Measurements from ENCODE around the gene ARL6IP4.
A peak's percentile ranks its signal among the peaks of the same experiment; 100 is the strongest.

ARL6IP4 gene

DNA sequence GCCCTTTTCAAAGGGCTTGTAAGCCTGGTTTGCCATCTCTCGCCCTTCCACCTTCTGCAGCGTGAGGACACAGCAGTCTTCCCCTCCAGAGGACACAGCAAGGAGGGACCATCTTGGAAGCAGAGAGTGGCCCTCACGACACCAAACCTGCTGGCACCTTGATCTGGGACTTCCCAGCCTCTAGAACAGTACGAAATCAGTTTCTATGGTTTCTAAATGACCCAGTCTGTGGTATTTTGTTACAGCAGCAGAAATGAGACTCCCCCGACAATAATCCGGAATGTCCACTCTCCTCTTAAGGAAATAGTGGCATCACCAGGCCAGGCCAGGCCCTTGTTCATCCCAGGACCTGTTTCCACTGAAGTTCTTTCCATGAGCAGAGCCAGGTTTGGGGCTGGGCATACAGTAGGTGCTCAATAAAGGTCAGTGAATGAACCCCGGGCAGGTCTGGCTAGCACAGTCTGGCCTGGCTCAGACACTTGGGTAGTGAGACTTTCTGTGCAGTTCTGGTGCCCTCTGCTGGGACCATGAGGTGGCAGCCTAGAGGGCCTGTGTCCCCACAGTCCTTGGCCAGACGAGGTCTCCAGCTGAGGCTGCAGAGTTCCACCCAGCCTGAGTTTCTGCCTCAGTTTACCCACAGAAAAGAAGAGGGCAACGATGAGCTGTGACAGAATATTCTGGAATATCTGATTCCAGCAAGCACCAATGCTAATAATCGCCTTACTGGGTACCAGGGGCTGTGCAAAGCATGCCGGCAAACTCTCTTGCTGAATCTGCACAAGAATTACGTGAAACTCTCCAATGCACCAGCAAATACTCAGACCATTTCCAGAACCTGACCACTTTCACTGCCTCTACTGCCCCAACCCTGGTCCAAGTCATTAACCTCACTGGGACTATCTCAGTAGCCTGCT lies 28.2 kb upstream of the ARL6IP4 start:
- DNase-seq (ENCODE audit: extremely low read depth, insufficient read length): no peak
- Histone ChIP-seq H3K4me3 (replicated peaks; ENCODE audit: low read depth, low read length) (no peak overlapping the region), H3K27me3 (replicated peaks; ENCODE audit: control insufficient read depth, insufficient read depth, low read length) (no peaks in the 10 kb centered on the region), H3K36me3 (ENCODE audit: control insufficient read depth, insufficient read depth, low read length) (no peaks in the 10 kb centered on the region)
- TF ChIP-seq, protein P1, sequence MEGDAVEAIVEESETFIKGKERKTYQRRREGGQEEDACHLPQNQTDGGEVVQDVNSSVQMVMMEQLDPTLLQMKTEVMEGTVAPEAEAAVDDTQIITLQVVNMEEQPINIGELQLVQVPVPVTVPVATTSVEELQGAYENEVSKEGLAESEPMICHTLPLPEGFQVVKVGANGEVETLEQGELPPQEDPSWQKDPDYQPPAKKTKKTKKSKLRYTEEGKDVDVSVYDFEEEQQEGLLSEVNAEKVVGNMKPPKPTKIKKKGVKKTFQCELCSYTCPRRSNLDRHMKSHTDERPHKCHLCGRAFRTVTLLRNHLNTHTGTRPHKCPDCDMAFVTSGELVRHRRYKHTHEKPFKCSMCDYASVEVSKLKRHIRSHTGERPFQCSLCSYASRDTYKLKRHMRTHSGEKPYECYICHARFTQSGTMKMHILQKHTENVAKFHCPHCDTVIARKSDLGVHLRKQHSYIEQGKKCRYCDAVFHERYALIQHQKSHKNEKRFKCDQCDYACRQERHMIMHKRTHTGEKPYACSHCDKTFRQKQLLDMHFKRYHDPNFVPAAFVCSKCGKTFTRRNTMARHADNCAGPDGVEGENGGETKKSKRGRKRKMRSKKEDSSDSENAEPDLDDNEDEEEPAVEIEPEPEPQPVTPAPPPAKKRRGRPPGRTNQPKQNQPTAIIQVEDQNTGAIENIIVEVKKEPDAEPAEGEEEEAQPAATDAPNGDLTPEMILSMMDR (IDR thresholded peaks at IDR 0.05; ENCODE audit: insufficient read depth, low read length, poor library complexity, severe bottlenecking): peak; percentile 91

DNA sequence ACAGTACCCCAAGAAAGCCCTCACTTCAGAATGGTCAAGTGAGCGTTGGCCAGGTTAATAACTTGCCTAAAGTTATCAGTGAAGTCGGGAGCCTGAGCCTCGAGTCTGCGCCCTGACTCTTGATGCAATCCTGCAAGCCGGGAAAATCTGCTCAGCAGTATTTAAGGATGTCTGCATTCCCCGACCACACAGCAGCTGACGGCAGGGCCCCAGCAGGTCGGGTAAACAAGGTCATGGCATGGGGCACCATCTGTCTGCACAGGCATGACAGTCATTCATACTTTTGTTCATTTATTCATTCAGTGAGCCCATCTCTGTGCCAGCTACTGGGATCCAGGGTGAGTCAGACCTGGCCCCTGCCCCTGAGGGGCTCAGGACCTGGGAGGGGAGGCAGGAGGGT lies 25.3 kb upstream of the ARL6IP4 start:
- TF ChIP-seq, protein P1 (IDR thresholded peaks at IDR 0.05; ENCODE audit: insufficient read depth, low read length, poor library complexity, severe bottlenecking): no peak
- H3K27me3 ChIP-seq (replicated peaks; ENCODE audit: control insufficient read depth, insufficient read depth, low read length): no peaks in the 10 kb centered on the region
- H3K36me3 ChIP-seq (ENCODE audit: control insufficient read depth, insufficient read depth, low read length): no peaks in the 10 kb centered on the region
- no peak overlapping the region for H3K4me3 ChIP-seq (replicated peaks; ENCODE audit: low read depth, low read length)
- DNase-seq (ENCODE audit: extremely low read depth, insufficient read length): no peak

DNA sequence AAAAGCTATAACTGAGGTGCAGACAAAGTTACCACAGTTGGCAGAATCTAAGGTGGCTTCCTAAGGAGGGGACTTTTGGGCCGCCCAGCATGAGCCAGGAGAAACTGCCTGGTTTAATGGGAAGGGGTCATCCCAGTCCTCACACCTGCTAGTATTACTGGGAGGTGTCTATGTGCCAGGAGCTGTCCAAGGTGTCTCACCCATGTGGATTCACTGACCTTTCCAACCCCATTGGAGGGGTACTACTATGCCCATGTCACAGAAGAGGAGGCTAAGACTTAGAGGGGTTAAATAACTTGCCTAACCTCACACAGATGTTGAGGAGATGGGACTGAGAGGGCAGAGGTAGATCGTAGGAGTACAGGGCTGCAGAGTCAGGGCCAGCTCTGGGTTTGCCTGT lies 24.4 kb upstream of the ARL6IP4 start:
- Histone ChIP-seq H3K36me3 (ENCODE audit: control insufficient read depth, insufficient read depth, low read length) (no peaks in the 10 kb centered on the region), H3K27me3 (replicated peaks; ENCODE audit: control insufficient read depth, insufficient read depth, low read length) (no peaks in the 10 kb centered on the region), H3K4me3 (replicated peaks; ENCODE audit: low read depth, low read length) (no peak overlapping the region)
- TF ChIP-seq, protein P1 (IDR thresholded peaks at IDR 0.05; ENCODE audit: insufficient read depth, low read length, poor library complexity, severe bottlenecking): no peak
- DNase-seq (ENCODE audit: extremely low read depth, insufficient read length): no peak

DNA sequence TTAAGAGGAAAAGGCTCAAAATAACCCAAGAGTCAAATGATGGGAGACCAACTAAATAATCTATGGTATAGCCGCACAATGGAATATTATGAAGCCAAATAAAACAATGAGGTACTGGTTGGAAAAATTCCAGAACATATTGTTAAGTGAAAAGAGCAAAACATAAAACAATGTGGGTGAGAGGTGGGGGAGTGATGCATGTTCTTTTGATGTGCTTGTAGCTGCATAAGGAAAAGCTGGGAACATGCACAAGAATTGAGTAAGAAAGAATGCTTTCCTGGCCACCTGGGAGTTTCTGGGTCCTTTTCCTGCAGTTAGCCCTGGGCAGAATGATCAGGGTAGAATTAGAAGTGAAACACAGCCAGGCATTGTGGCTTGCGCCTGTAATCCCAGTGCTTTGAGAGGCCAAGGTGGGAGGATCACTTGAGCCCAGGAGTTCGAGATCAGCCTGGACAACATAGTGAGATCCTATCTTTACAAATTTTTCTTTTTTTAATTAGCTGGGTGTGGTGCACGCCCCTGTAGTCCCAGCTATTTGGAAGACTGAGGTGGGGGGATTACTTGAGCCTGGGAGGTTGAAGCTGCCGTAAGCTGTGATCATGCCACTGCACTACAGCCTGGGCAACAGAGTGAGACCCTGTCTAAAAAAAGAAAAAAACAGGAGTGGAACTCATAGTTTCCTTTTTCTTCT lies 22.1 kb upstream of the ARL6IP4 start:
- TF ChIP-seq, protein P1 (IDR thresholded peaks at IDR 0.05; ENCODE audit: insufficient read depth, low read length, poor library complexity, severe bottlenecking): no peak
- no peak for DNase-seq (ENCODE audit: extremely low read depth, insufficient read length)
- Histone ChIP-seq H3K27me3 (replicated peaks; ENCODE audit: control insufficient read depth, insufficient read depth, low read length) (no peaks in the 10 kb centered on the region), H3K4me3 (replicated peaks; ENCODE audit: low read depth, low read length) (no peak overlapping the region), H3K36me3 (ENCODE audit: control insufficient read depth, insufficient read depth, low read length) (no peaks in the 10 kb centered on the region)

DNA sequence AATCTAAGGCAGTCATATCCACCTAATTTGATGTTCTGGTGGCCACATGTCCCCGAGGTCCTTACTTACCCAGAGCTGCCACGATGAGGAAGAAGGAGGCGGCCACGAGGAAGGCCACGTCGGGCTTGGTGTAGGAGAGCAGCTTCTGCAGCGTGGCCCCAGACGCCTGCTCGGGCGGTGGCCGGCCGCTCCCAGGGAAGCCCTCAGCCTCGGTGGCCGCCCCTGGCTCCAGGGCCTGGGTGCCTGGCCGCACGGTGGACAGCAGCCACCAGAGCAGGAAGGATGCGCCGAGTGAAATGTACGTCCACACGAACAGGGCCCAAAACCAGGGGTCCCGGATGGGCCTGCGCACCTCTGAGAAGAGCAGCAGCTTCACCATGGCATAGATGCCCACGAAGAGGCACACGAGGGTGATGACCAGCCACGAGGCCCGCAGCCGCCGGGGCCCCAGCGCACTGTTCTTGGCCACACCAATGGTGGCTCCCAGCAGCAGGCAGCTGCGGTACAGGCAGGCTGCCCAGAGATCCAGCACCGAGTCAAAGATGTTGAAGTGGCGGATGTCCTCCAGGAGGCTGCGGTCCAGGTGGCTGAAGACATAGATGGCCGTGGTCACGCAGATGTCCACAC lies 20.8 kb upstream of the ARL6IP4 start:
- Histone ChIP-seq H3K36me3 (ENCODE audit: control insufficient read depth, insufficient read depth, low read length) (no peaks in the 10 kb centered on the region), H3K27me3 (replicated peaks; ENCODE audit: control insufficient read depth, insufficient read depth, low read length) (no peaks in the 10 kb centered on the region), H3K4me3 (replicated peaks; ENCODE audit: low read depth, low read length) (no peak overlapping the region)
- no peak for DNase-seq (ENCODE audit: extremely low read depth, insufficient read length)
- TF ChIP-seq, protein P1 (IDR thresholded peaks at IDR 0.05; ENCODE audit: insufficient read depth, low read length, poor library complexity, severe bottlenecking): no peak

Data from GM06990 (cell line).